ENCODE data around the gene ERC2. TPM values are rescaled to one million over a fixed set of nuclear protein-coding genes. Genes with fewer than 3 reads are reported as not detected.

ERC2 gene
- total RNA-seq, 1 donor from 2014 or later = under 0.01 TPM

DNA sequence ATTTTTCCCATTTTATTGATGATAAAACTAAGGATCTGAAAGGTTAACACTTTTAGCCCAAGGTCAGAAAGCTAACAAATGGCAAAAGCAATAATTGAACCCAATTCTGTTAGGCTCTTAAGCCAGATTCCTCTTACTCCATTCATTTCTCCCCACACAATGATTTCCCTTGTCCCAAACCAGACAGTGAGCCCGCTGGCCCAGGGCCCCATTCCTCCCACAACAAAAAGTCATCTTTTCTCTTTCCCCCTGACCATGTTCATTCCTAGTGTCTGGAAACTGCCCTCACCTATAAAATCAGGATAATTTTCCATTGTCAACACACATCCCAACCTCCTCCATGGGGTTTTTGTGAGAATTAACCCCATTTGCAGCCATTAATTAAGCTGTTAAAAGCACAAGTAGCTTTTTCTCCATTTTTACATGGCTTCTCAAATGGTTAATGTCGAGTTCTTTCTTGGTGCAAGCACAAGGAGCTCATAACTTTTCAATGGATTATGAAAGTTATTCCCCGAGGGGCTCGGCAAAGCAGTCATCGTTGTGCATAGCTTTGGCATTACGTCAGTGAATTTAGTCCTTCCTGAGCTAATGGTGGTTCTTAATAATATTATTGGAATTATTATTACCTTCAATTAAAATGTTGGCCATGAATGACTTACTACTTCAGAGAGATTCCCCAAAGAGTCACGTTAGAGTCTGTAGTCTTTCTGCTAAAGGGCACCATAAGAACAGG lies 830.2 kb downstream of the ERC2 start:
- FAIRE-seq (no peak), DNase-seq (ENCODE audit: low read depth) (no peak)
- H3K27me3 ChIP-seq (ENCODE audit: control insufficient read depth, insufficient read depth, low read length) = no peaks in the 10 kb centered on the region
- no peaks in the 10 kb centered on the region for H3K36me3 ChIP-seq (ENCODE audit: control insufficient read depth, insufficient read depth, low read length)
- no peak overlapping the region for H3K4me3 ChIP-seq (ENCODE audit: low read depth, low read length)
- TF ChIP-seq, protein P1, sequence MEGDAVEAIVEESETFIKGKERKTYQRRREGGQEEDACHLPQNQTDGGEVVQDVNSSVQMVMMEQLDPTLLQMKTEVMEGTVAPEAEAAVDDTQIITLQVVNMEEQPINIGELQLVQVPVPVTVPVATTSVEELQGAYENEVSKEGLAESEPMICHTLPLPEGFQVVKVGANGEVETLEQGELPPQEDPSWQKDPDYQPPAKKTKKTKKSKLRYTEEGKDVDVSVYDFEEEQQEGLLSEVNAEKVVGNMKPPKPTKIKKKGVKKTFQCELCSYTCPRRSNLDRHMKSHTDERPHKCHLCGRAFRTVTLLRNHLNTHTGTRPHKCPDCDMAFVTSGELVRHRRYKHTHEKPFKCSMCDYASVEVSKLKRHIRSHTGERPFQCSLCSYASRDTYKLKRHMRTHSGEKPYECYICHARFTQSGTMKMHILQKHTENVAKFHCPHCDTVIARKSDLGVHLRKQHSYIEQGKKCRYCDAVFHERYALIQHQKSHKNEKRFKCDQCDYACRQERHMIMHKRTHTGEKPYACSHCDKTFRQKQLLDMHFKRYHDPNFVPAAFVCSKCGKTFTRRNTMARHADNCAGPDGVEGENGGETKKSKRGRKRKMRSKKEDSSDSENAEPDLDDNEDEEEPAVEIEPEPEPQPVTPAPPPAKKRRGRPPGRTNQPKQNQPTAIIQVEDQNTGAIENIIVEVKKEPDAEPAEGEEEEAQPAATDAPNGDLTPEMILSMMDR (IDR thresholded peaks at IDR 0.05; ENCODE audit: insufficient read depth, low read length, severe bottlenecking) = no peak

DNA sequence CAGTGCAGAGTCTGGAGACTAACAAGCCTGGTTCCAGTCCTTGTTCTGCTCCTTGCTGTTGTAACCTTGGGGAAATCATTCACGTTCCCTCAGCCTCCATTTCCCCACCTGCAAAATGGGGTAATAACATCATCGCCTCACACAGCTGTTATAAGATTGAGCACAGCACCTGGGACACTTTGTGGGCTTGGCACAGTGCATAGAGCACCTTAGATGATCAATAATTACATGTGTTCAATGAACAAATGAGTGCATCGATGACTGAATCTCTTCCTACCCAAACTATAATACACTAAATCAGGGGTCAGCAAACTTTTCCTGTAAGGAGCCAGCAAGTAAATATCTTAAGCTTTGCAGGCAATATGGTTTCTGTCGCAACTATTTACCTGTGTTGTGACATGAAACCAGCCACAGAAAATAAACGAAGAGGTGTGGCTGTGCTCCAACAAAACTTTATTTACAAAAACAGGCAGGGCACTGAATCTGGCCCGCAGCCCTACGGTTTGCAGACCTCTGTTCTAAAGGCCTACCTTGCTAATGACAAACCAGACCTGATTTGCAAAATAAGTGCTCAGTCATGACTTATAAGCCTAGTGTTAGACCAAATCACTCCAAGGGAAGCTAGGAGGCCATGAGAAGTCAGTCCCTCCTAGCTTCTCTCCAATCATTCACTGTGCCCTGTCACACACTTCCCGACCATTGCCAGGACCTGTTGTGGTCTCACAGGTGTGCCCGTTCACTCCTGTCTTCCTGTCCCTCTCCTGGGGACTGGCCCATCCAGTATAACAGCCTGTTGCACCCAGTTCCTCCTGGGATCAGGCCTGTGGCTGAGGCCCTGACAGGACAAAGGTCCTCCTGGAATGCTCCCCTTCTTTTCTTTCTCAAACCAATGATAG lies 831.7 kb downstream of the ERC2 start:
- FAIRE-seq = peak; percentile 72
- Histone ChIP-seq H3K36me3 (ENCODE audit: control insufficient read depth, insufficient read depth, low read length) (no peaks in the 10 kb centered on the region), H3K27me3 (ENCODE audit: control insufficient read depth, insufficient read depth, low read length) (no peaks in the 10 kb centered on the region), H3K4me3 (ENCODE audit: low read depth, low read length) (no peak overlapping the region)
- no peak for DNase-seq (ENCODE audit: low read depth)
- TF ChIP-seq, protein P1 (IDR thresholded peaks at IDR 0.05; ENCODE audit: insufficient read depth, low read length, severe bottlenecking) = no peak

DNA sequence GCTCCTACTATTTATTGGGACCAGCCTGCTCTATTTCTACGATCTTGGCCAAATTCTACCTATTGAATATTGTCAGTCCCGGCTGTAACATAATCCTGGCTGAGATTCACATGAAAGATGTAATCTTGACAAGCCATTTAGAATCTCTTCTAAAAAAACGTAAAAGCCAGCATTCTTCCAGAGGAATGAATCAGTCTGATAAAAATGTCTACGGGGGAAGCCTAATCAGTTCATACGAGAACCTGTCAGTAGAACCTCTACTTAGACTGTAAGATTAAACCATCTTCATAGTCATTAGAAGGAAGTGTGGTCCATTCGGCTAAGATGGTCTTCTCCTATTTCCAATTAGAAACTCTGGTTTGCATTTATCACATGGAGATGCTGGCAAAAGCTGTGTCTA lies 833.9 kb downstream of the ERC2 start:
- Histone ChIP-seq H3K27me3 (ENCODE audit: control insufficient read depth, insufficient read depth, low read length) (no peaks in the 10 kb centered on the region), H3K36me3 (ENCODE audit: control insufficient read depth, insufficient read depth, low read length) (no peaks in the 10 kb centered on the region), H3K4me3 (ENCODE audit: low read depth, low read length) (no peak overlapping the region)
- TF ChIP-seq, protein P1 (IDR thresholded peaks at IDR 0.05; ENCODE audit: insufficient read depth, low read length, severe bottlenecking) = no peak
- no peak for DNase-seq (ENCODE audit: low read depth)
- FAIRE-seq = no peak

DNA sequence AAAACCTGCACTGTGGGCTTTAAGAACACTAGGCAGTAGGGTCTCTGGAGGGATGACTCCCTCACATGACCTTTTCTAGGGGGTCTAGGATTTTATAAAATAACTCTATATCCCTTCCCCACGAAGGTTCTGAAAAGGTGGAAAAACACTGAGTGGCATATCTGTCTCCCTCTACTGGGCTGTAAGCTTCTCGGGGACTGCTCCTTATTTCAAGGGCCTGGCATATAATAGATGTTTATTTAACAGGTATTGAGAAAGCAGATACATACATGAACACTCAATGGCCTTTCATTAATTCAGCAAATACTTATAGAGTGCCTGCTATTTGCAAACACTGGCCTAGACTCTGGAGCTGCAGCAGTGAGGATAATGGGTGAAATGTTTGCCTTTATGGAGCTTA lies 834.9 kb downstream of the ERC2 start:
- no peaks in the 10 kb centered on the region for H3K27me3 ChIP-seq (ENCODE audit: control insufficient read depth, insufficient read depth, low read length)
- DNase-seq (ENCODE audit: low read depth) = no peak
- H3K36me3 ChIP-seq (ENCODE audit: control insufficient read depth, insufficient read depth, low read length) = no peaks in the 10 kb centered on the region
- no peak for FAIRE-seq
- H3K4me3 ChIP-seq (ENCODE audit: low read depth, low read length) = no peak overlapping the region
- TF ChIP-seq, protein P1 (IDR thresholded peaks at IDR 0.05; ENCODE audit: insufficient read depth, low read length, severe bottlenecking) = no peak

DNA sequence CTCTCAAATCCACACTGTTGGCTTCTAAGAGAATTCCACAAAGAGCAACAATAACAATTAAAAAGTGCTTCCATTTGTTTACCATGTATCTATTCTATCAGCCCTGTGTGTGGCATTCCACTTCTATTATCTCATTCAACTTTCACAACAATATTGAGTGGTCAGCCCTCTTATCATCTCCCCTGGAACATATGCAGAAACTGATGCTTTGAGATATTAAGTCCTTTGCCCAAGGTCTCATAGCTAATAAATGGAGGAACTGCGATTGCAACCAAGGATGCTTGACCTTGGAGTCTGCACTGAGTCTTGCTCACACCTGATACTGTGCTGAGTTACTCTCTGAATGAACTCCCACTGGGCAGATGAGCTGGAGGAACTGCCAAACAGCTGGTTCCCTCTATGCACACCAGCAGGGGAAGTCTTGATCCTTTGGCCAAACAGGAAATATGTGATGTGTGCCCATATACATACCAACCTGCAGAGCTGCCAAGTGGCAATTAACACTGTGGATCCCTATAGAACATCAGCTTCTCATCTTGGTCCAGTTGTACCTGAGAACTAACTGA lies 836.4 kb downstream of the ERC2 start:
- TF ChIP-seq, protein P1 (IDR thresholded peaks at IDR 0.05; ENCODE audit: insufficient read depth, low read length, severe bottlenecking) = no peak
- DNase-seq (ENCODE audit: low read depth) (no peak), FAIRE-seq (no peak)
- Histone ChIP-seq H3K27me3 (ENCODE audit: control insufficient read depth, insufficient read depth, low read length) (no peaks in the 10 kb centered on the region), H3K4me3 (ENCODE audit: low read depth, low read length) (no peak overlapping the region), H3K36me3 (ENCODE audit: control insufficient read depth, insufficient read depth, low read length) (no peaks in the 10 kb centered on the region)
